Heart right ventricle (tissue), 16 donors: Measurements from ENCODE around the gene XIRP2. TPM values are rescaled to one million over a fixed set of nuclear protein-coding genes. Genes with fewer than 3 reads are reported as not detected.

ENCODE experiments used
- ATAC-seq, 8 donors: fragments of 200-7000 bp; cut with Tn5 transposase; one replicate each; pipeline ENCODE4 v1.9.1; 2020; ENCODE audit warnings: mild to moderate bottlenecking in 8 of 8, moderate library complexity in 8 of 8, moderate number of reproducible peaks in 1 of 8
- DNase-seq, 2 donors: peaks; one replicate each; pipeline ENCODE4 v3.0.0-alpha.2; 2020
- H3K27ac ChIP-seq, 10 donors: fragments of 200-600 bp; sonication (generic) in 2 of 10; one replicate each; pipeline versions ENCODE4 v1.5.0 to v1.8.0; 2020 to 2022; ENCODE audit warnings: mild to moderate bottlenecking in 3 of 10
- H3K27me3 ChIP-seq, 7 donors: fragments of 200-600 bp; one replicate each; pipeline ENCODE4 v1.8.0; 2021 to 2022; ENCODE audit warnings: mild to moderate bottlenecking in 2 of 7
- H3K36me3 ChIP-seq, 9 donors: fragments of 200-600 bp; sonication (generic) in 1 of 9; one replicate each; pipeline versions ENCODE4 v1.5.0 to v1.8.0; 2020 to 2022; ENCODE audit warnings: mild to moderate bottlenecking in 2 of 9
- H3K4me1 ChIP-seq, 9 donors: fragments of 200-600 bp; sonication (generic) in 1 of 9; one replicate each; pipeline versions ENCODE4 v1.5.0 to v1.8.0; 2020 to 2022; ENCODE audit warnings: mild to moderate bottlenecking in 4 of 9
- H3K4me3 ChIP-seq, 10 donors: fragments of 200-600 bp; sonication (generic) in 2 of 10; one replicate each; pipeline versions ENCODE4 v1.5.0 to v1.8.0; 2020 to 2022; ENCODE audit warnings: mild to moderate bottlenecking in 7 of 10, moderate library complexity in 2 of 10
- H3K9me3 ChIP-seq, 11 donors: fragments of 200-600 bp in 10 of 11; sonication (generic) in 2 of 11; one replicate each; pipeline versions ENCODE4 v1.5.0 to v1.8.0; 2013 to 2022; ENCODE audit warnings: mild to moderate bottlenecking in 2 of 11, control low read depth in 1 of 11, moderate library complexity in 1 of 11
- CTCF ChIP-seq, 9 donors: fragments of 200-600 bp; sonication (generic) in 2 of 9; IDR thresholded peaks; one replicate each; pipeline versions ENCODE4 v1.5.0 to v1.8.0; 2021 to 2022; ENCODE audit warnings: antibody characterized with exemption in 9 of 9, mild to moderate bottlenecking in 5 of 9, moderate library complexity in 1 of 9
- WGBS, 2 donors: extraction: QIAGEN DNeasy Blood & Tissue Kit; methylation state at CpG; one replicate each; pipeline ENCODE4 v1.1.7; 2013; ENCODE audit warnings: inconsistent platforms in 1 of 2; 5-methylcytosine and 5-hydroxymethylcytosine counted together
- intact Hi-C, 10 donors: fragments of 100-400 bp; cut with DNase I; formaldehyde crosslinking; loops; one replicate each; pipeline versions ENCODE4 v1.11.1 to v1.14.2; 2022
- long read RNA-seq, 3 donors: library from polyadenylated mRNA; unstranded; transcript quantifications; one replicate each; pipeline ENCODE4 v2.0.0, GENCODE V29; 2020 to 2021
- polyA plus RNA-seq, 2 donors: library from polyadenylated mRNA; stranded (reverse); fragments of 200-250 nt; gene quantifications; one replicate each; pipeline ENCODE4 v1.2.3, GENCODE V29; 2013
- total RNA-seq, 10 donors: library from RNA; stranded (reverse); fragmentation: NEBNext Ultra II Directional in 3 of 10; extraction: Animal tissue kit (Norgen Biotek cat#: 25700) in 3 of 10; gene quantifications; one replicate each; pipeline versions ENCODE4 v1.2.1 to v1.2.4, GENCODE V29; 2021 to 2023
- donor health status: Arrhythmogenic right ventricular cardiomyopathy.
- donor health status: ischemic (EF 13 %, LVEDD 7.1; RV severe dilation, severe dysfunction).
- donor health status: healthy with polysubstance abuse.
- donor health status: DM: no; HTN: yes; CAD: no.
- donor health status: DM: no; HTN: no; CAD: no.
- donor health status: ischemic (EF 25% LVEDD 6.9; RV normal size, moderate dysfunction).
- donor health status: ischemic (EF 25% LVEDD 5.7; RV mildly dilated, moderate dysfunction).
- donor health status: healthy.
- donor health status: DM: yes; HTN: yes; CAD: no.
- donor health status: Ischemic cardiomyopathy.
- donor health status: ischemic (EF 35%, LVEDD 5.7; RV mildly dilated, moderate dysfunction).
- donor health status: nonischemic (EF 11% LVEDD 7.7; RV severe dilation, severe dysfunction).
- donor health status: DM: yes; HTN: yes; CAD: no.
- donor health status: PGD.
- donor health status: ischemic (EF 29% LVEDD 5.4; RV normal size, mild dysfunction).
- donor health status: nonischemic (EF 23%, LVEDD 6.1; RV moderate dilation, normal function).

XIRP2 gene
- total RNA-seq (1,000 to 10,000 TPM in 2 of 10 donors, 100 to 1,000 TPM in 8; 145 to 1,255 (median 595) TPM), polyA plus RNA-seq (100 to 1,000 TPM; 204 to 654 TPM)
- long read RNA-seq, donor 1, partial matches to known transcripts, result 43 of 83 reads
- long read RNA-seq, donor 1, other reads (novel, unspliced or antisense), result 40 of 83 reads
- long read RNA-seq, donor 2, transcript XIRP2-205 (8 exons, 2,890 nt), result major isoform, 5 of 178 reads
- long read RNA-seq, donor 2, partial matches to known transcripts, result 133 of 178 reads
- long read RNA-seq, donor 2, other reads (novel, unspliced or antisense), result 40 of 178 reads
- long read RNA-seq, donor 3, partial matches to known transcripts, result 116 of 164 reads
- long read RNA-seq, donor 3, other reads (novel, unspliced or antisense), result 48 of 164 reads

GRCh38 chr2:166888180-166888579 is at the start of gene XIRP2:
TSS of gene XIRP2 (plus strand) at chr2:166888480. CDS start at chr2:166903483, 15,003 bp downstream.
- intact Hi-C loops, result no loop called here
- no peaks in the 10 kb centered on the region for H3K9me3 ChIP-seq
- no peaks in the 10 kb centered on the region for H3K27me3 ChIP-seq
- no peak within 1 kb of the TSS for H3K4me3 ChIP-seq
- DNase-seq (no peak), ATAC-seq (no peak)
- H3K4me1 ChIP-seq, result no peaks in the 10 kb centered on the region
- 68 to 78% methylated on average over 2 of the region's 2 CpGs for WGBS, 2 donors
- TF ChIP-seq CTCF (IDR thresholded peaks at IDR 0.05), result no peak
- no peak within 1 kb of the TSS for H3K27ac ChIP-seq
- no peaks in the 10 kb centered on the region for H3K36me3 ChIP-seq

- no peak for ATAC-seq
- intact Hi-C loops, result no loop called here
Measured at GRCh38 chr2:166841152-166841551, 47.1 kb upstream of the XIRP2 start.

GRCh38 chr2:166841679-166842078 is 46.6 kb upstream of the XIRP2 start:
- H3K4me3 ChIP-seq, result no peak overlapping the region
- intact Hi-C loops, result no loop called here
- no peak overlapping the region for H3K27ac ChIP-seq
- H3K4me1 ChIP-seq, result no peaks in the 10 kb centered on the region
- H3K27me3 ChIP-seq, result no peaks in the 10 kb centered on the region
- no peaks in the 10 kb centered on the region for H3K36me3 ChIP-seq
- 33 to 46% methylated on average over 1 of the region's 1 CpG for WGBS, 2 donors
- DNase-seq (no peak), ATAC-seq (no peak)
- peaks cover 0 to 2% (median 0%) of the 10 kb centered on the region in 11 donors for H3K9me3 ChIP-seq
- TF ChIP-seq CTCF (IDR thresholded peaks at IDR 0.05), result no peak

More at GRCh38 chr2:166841152-166841551, 47.1 kb upstream of the XIRP2 start:
- 59 to 64% methylated on average over 2 of the region's 2 CpGs for WGBS, 2 donors
- H3K4me1 ChIP-seq, result no peaks in the 10 kb centered on the region
- no peak overlapping the region for H3K4me3 ChIP-seq
- H3K9me3 ChIP-seq, result no peaks in the 10 kb centered on the region
- TF ChIP-seq CTCF (IDR thresholded peaks at IDR 0.05), result no peak
- H3K36me3 ChIP-seq, result no peaks in the 10 kb centered on the region
- H3K27ac ChIP-seq, result no peak overlapping the region
- no peaks in the 10 kb centered on the region for H3K27me3 ChIP-seq
- DNase-seq, result no peak

GRCh38 chr2:166844111-166844510 is 44.2 kb upstream of the XIRP2 start:
- ATAC-seq, result no peak
- no peak for DNase-seq
- Histone ChIP-seq H3K27ac (no peak overlapping the region), H3K36me3 (no peaks in the 10 kb centered on the region), H3K4me1 (no peaks in the 10 kb centered on the region), H3K9me3 (peaks cover 0 to 22% (median 6%) of the 10 kb centered on the region in 11 donors), H3K27me3 (no peaks in the 10 kb centered on the region), H3K4me3 (no peak overlapping the region)
- 70 to 88% methylated on average over 1 of the region's 1 CpG for WGBS, 2 donors
- intact Hi-C loops, result no loop called here
- no peak for TF ChIP-seq CTCF (IDR thresholded peaks at IDR 0.05)
